ENCODE results near the gene ZNF774.
"Not testable (repeated sequence)": the region's sequence is repeated elsewhere in the genome, so short reads cannot be mapped to it uniquely, and the experiment has no call there.

ZNF774 gene

DNA sequence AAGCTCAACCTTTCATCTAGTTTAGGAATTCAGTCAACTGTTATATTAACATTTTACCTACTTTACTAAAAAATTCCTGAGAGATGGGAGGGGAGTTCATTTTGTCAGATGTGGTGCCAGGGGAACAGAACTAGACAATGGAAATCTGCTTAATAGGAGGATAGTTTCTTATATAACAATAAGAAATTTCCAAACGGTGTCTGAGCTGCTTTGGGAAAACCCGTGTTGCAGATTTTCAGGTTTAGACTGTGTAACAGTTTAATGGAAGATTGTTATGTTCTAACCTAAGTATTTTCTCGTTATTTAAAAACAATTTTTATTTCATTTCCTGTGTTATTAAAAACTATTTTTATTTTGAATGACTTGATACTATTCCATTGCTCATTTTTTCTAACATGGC is 55.3 kb downstream of the ZNF774 start:
- DNase-seq (ENCODE audit: low spot score) = no peak
- no peak overlapping the region for H3K4me3 ChIP-seq
- H3K27ac ChIP-seq = peak overlapping the region; percentile 78 to 86
- TF ChIP-seq CTCF (IDR thresholded peaks at IDR 0.05) = no peak

- TF ChIP-seq CTCF (IDR thresholded peaks at IDR 0.05) = no peak
- Histone ChIP-seq H3K4me3 (no peak overlapping the region), H3K27ac (peak overlapping the region; percentile 78 to 86)
- DNase-seq (ENCODE audit: low spot score) = no peak
Measured at GRCh38 chr15:90407871-90408317, 55.8 kb downstream of the ZNF774 start.

DNA sequence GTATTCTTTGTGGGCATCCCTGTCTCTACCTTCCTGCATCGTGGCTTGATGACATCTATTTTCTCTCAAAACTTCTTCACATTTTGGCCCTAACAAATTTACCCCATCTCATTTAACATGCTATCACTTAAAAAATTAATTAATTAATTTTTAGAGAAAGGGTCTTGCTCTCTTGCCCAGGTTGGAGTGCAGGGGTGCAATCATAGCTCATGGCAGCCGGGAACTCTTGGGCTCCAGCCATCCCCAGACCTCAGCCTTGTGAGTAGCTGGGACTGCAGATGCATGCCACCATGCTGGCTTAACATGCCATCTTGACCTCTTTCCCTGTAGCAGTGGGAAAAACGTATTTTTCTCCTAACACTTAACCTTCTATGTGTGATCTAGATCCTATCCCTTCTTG is 56.6 kb downstream of the ZNF774 start:
- no peak for TF ChIP-seq CTCF (IDR thresholded peaks at IDR 0.05)
- Histone ChIP-seq H3K4me3 (no peak overlapping the region), H3K27ac (peak overlapping the region; percentile 15 to 78)
- DNase-seq (ENCODE audit: low spot score) = no peak

DNA sequence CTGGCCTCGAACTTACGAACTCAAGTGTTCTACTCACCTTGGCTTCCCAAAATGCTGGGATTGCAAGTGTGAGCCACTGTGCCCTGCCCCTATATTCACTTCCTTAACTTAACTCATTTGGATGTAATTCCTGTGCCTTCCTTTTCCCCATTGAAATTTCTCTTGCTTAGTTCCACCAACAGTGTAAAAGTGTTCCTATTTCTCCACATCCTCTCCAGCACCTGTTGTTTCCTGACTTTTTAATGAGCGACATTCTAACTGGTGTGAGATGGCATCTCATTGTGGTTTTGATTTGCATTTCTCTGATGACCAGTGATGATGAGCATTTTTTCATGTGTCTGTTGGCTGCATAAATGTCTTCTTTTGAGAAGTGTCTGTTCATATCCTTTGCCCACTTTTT is 57.5 kb downstream of the ZNF774 start:
- not testable (repeated sequence) for H3K4me3 ChIP-seq; DNase-seq (ENCODE audit: low spot score)
- peak overlapping the region in 1 of 2 donors; percentile 18 for H3K27ac ChIP-seq

DNA sequence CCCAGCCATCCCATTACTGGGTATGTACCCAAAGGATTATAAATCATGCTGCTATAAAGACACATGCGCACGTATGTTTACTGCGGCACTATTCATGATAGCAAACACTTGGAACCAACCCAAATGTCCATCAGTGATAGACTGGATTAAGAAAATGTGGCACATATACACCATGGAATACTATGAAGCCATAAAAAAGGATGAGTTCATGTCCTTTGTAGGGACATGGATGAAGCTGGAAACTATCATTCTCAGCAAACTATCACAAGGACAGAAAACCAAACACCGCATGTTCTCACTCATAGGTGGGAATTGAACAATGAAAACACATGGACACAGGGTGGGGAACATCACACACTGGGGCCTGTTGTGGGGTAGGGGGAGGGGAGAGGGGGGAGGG is 58.2 kb downstream of the ZNF774 start:
- not testable (repeated sequence) for DNase-seq (ENCODE audit: low spot score)

DNA sequence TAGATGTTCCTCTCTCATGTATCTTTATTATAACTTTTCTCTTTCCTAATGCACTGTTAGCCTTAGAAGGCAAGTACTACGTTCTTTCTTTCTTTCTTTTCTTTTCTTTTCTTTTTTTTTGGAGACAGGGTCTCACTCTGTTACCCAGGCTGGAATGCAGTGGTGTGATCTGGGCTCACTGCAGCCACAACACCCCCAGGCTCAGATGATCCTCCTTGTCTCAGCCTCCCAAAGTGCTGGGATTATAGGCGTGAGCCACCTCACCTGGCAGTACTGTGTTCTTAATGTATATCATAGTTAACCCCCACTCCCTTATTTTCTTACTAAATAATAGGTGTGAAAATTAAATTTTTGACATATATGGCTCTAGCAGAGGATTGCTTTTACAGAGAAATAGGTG is 59.1 kb downstream of the ZNF774 start:
- Histone ChIP-seq H3K4me3 (no peak overlapping the region), H3K27ac (peak overlapping the region in 1 of 2 donors; percentile 4)
- no peak for DNase-seq (ENCODE audit: low spot score)
- no peak for TF ChIP-seq CTCF (IDR thresholded peaks at IDR 0.05)

More for the DNA sequence above, 58.2 kb downstream of the ZNF774 start:
- H3K4me3 ChIP-seq, H3K27ac ChIP-seq: not testable (repeated sequence)
